ENCODE results near the gene AMHR2. TPM values are rescaled to one million over a fixed set of nuclear protein-coding genes. Genes with fewer than 3 reads are reported as not detected.

AMHR2 gene
- total RNA-seq, 3 donors from 2014 or later (not counting 1 experiment from before 2014, with no cell fraction given) = not detected

- no peak for TF ChIP-seq CTCF (IDR thresholded peaks at IDR 0.05)
- Histone ChIP-seq H3K4me3 (ENCODE audit: low read length) (no peak overlapping the region), H3K4me1 (ENCODE audit: control insufficient read depth, insufficient read depth, low read length) (no peaks in the 10 kb centered on the region), H3K9me3 (ENCODE audit: control insufficient read depth, insufficient read depth, low read length) (no peaks in the 10 kb centered on the region), H3K27me3 (ENCODE audit: control insufficient read depth, insufficient read depth, low read length) (no peaks in the 10 kb centered on the region), H3K27ac (ENCODE audit: low read length) (no peak overlapping the region), H3K36me3 (ENCODE audit: control insufficient read depth, insufficient read depth, low read length) (no peaks in the 10 kb centered on the region)
- 88% methylated on average over 7 of the region's 7 CpGs for WGBS (ENCODE audit: insufficient coverage)
- H3K4me3 Mint-ChIP-seq = no peak overlapping the region
- no peaks in the 10 kb centered on the region for H3K27me3 Mint-ChIP-seq (ENCODE audit: low read depth in 2 of 2)
- intact Hi-C loops (cut with micrococcal nuclease) = no loop called here
- H3K27ac Mint-ChIP-seq = no peak overlapping the region
- no peaks in the 10 kb centered on the region for H3K4me1 Mint-ChIP-seq
- no peaks in the 10 kb centered on the region for H3K36me3 Mint-ChIP-seq
- H3K9me3 Mint-ChIP-seq = no peaks in the 10 kb centered on the region
- no peak for ATAC-seq
- DNase-seq = no peak
Measured at GRCh38 chr12:53427905-53428594, 4.4 kb downstream of the AMHR2 start.

GRCh38 chr12:53428741-53429140, 5.1 kb downstream of the AMHR2 start:
- H3K27me3 Mint-ChIP-seq (ENCODE audit: low read depth in 2 of 2) = no peaks in the 10 kb centered on the region
- H3K36me3 Mint-ChIP-seq = no peaks in the 10 kb centered on the region
- H3K27me3 ChIP-seq (ENCODE audit: control insufficient read depth, insufficient read depth, low read length) = no peaks in the 10 kb centered on the region
- intact Hi-C loops (cut with micrococcal nuclease) = no loop called here
- H3K4me3 Mint-ChIP-seq = no peak overlapping the region
- no peak for TF ChIP-seq CTCF (IDR thresholded peaks at IDR 0.05)
- no peaks in the 10 kb centered on the region for H3K4me1 Mint-ChIP-seq
- H3K9me3 ChIP-seq (ENCODE audit: control insufficient read depth, insufficient read depth, low read length) = no peaks in the 10 kb centered on the region
- H3K4me3 ChIP-seq (ENCODE audit: low read length) = no peak overlapping the region
- no peaks in the 10 kb centered on the region for H3K9me3 Mint-ChIP-seq
- ATAC-seq = no peak
- no peaks in the 10 kb centered on the region for H3K4me1 ChIP-seq (ENCODE audit: control insufficient read depth, insufficient read depth, low read length)
- no peak for DNase-seq
- H3K36me3 ChIP-seq (ENCODE audit: control insufficient read depth, insufficient read depth, low read length) = no peaks in the 10 kb centered on the region
- H3K27ac Mint-ChIP-seq = no peak overlapping the region
- 95% methylated on average over 7 of the region's 7 CpGs for WGBS (ENCODE audit: insufficient coverage)
- H3K27ac ChIP-seq (ENCODE audit: low read length) = no peak overlapping the region

DNA sequence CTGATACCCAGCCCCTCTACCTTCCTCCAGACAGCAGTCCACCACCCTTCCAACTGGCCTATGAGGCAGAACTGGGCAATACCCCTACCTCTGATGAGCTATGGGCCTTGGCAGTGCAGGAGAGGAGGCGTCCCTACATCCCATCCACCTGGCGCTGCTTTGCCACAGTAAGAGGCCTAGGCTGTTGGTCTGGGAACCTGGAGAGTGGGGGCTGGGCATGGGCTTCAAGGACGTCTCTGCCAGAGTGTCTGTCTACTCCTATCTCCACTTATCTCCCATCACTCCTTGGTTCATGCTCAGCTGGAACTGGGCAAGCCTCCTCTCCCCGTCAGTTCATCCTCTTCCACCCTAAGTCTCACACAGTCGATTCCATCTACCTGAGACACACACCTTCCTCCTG, 6.5 kb downstream of the AMHR2 start:
- no peaks in the 10 kb centered on the region for H3K9me3 ChIP-seq (ENCODE audit: control insufficient read depth, insufficient read depth, low read length)

More for the DNA sequence above, 6.5 kb downstream of the AMHR2 start:
- Mint-ChIP-seq H3K4me1 (no peaks in the 10 kb centered on the region), H3K27me3 (ENCODE audit: low read depth in 2 of 2) (no peaks in the 10 kb centered on the region), H3K36me3 (no peaks in the 10 kb centered on the region), H3K27ac (no peak overlapping the region), H3K4me3 (no peak overlapping the region), H3K9me3 (no peaks in the 10 kb centered on the region)
- no peak overlapping the region for H3K27ac ChIP-seq (ENCODE audit: low read length)
- H3K4me3 ChIP-seq (ENCODE audit: low read length) = no peak overlapping the region
- no peak for ATAC-seq
- H3K27me3 ChIP-seq (ENCODE audit: control insufficient read depth, insufficient read depth, low read length) = no peaks in the 10 kb centered on the region
- intact Hi-C loops (cut with micrococcal nuclease) = no loop called here
- H3K4me1 ChIP-seq (ENCODE audit: control insufficient read depth, insufficient read depth, low read length) = no peaks in the 10 kb centered on the region
- no peaks in the 10 kb centered on the region for H3K36me3 ChIP-seq (ENCODE audit: control insufficient read depth, insufficient read depth, low read length)
- TF ChIP-seq CTCF (IDR thresholded peaks at IDR 0.05) = no peak
- WGBS (ENCODE audit: insufficient coverage) = 90% methylated on average over 3 of the region's 5 CpGs
- no peak for DNase-seq

Measured in natural killer cell (primary cell).